GM21360 (cell line): ENCODE measurements around the gene GOT1.

Experiments
- ATAC-seq: cut with Tn5 transposase; IDR thresholded peaks from one replicate; pipeline ENCODE4 v1.9.1; 2021; ENCODE audit warnings: mild to moderate bottlenecking, moderate library complexity; ENCODE audit not compliant: unreplicated experiment

GOT1 gene

DNA sequence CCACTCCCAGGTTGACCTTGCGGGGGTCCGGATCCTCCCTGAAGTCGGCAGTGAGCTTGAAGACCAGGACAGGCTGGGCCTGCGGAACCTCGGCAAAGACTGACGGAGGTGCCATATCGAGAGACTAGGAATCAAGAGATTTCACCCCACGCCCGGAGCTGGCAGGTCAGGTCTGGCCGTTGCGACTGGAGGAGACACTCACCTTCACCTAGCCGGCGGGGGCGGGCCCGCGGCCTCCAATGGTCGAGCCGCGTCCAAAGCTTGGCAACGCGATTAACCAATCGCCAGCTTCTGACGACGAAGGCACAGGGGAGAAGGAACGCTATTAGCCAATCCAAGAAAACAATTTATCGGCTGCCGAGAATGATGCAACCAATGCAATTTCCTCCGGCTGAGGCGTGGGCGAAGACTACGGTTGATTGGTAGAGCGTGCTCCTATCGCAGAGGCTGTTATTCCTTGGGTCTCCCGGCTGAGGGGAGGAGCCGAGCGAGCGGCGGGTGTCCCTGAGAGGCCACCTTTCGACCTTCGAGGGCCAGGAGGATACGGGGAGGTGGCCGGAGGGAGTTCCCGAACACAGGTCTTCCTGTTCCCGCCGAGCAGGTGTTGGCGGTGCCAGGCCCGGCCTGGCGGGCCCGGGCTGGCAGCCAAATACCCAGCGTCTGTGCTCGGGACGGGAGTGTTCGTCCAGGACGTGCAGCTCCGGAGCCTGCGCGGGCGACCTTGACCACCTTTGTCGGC lies at the start of gene GOT1:
Gene GOT1, minus strand, starts transcription at position 174 of the 739 bp plus-strand sequence. Its CDS starts 59 bp downstream, at position 115.
- peak; percentile 93 for ATAC-seq

DNA sequence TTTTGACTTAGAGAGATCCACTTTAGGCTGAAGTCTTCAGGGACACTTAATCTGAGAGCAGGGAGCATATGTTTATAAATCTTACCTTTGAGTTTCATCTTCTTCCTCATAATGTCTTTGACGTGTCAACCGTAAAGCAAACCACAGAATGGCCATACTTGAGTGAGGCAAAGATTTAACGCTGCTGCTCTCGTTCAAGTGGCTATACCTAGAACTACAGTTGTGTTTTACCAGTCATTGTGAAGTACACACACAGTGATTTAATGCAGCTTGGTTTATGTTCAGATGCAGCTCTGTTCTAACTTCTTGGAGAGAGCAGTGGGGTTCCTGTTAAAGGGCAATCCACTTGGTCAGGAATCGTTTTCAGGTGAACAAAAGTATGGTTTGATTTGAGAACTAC lies 39.9 kb upstream of the GOT1 start:
- ATAC-seq = no peak

DNA sequence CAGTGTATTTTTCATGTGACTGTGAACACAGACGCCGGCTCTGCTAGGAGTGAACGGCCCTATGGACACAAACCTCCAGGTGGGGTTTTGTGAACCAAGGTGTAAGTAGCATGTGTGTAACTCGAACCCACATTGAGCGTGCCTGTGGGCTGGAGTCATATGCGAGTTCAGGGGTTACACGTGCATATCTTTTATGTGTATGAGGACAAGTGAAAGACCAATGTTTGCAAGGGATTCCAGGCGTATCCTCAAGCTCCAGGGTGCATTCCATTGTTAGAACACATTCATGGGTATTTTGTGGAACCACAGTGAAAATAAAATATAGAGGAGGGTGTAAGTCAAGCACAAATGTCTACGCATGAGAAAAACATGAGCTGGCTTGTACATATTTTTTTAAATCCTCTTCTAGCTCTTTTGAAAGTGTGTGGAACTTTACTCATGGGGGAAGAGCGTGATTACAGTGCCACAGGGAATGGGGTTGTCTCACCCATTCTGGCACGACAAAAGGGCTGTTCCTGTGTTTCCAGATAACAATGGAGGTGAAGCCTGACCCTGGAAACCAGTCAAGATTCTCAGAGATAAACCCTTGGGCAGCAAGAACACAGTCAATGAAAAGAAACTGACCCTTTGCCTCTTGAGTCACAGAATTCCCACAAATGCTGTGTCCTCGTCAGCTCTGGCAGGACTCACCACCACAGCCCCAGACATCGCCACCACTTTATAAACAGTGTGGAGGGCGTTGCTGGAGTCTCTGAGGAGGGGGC lies 37.0 kb upstream of the GOT1 start:
- no peak for ATAC-seq

DNA sequence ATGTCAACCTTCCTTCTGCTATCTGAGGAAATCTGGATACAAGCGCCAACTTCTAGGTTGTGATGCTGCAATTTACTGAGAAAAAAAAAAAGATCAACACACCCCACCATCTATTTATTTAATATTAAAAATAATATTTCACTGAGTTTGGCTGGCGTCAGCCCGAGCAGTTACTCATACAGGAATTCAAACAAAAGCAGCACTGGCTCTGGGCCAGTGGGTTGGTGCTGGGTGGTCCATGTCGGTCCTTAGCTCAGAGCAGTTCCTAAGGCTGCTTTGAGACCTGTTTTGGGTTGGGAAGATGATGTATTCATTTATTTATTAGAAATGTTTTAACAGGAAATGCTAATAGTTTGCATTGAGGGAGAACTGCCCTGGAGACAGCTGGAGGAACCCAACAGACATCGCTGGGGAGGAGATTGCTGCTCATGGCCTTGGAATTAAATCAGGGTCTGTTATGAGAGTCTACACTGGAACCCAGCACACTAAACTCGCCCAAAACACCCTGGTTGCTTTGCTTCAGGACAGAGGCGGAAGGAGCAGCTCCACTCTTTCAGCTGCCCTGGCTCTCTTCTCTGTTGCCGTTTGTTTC lies 36.3 kb upstream of the GOT1 start:
- ATAC-seq = no peak

DNA sequence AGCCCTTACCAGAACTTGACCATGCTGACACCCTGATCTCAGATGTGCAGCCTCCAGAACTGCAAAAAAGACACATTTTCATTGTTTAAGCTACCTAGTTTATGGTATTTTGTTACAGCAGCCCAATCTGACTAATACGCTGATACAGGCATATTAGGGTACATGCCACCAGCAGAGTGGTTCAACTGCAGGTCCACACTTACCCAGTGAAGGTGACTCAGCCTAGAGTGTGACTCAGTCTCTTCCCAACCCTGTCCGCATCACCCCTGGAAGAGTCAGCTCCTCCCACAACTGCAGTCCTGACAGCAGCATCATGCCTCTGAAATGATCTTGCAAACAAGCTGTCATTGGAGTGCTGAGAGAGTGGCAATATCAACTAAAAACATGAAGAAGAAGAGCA lies 30.8 kb upstream of the GOT1 start:
- no peak for ATAC-seq

DNA sequence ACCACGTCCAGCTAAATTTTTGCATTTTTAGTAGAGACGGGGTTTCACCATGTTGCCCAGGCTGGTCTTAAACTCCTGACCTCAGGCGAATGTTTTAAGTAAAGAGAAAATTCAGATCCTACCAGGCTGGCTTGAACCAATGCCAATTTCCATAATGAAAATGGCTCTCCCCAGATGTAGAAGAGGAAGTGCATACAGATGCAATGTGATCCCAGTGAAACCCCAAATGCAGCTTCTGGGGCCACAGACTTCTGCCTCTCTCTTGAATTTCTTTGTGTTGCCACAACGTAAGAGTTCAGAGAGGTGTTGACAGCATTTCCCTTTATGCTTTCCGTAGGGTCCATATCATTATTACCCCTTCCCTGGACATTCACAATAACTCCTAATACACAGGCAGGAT lies 29.6 kb upstream of the GOT1 start:
- no peak for ATAC-seq

DNA sequence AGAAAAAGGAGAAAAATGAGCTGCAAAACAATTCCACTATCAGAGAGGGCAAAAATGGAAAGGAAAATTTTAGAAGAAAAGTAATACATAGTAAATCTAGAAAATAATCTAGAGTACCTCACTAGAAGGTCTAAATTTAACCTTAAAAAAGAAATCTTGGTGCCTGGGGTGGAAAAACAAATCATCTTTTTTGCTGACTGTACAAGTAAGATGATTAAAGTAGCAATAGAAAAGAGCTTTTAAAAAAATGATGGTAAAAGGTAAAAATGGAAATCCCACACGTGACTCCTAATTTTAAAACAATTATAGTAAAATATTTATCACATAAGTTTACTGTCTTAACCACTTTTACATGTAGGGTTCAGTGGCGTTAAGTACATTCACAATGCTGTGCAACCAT lies 28.8 kb upstream of the GOT1 start:
- ATAC-seq = no peak

DNA sequence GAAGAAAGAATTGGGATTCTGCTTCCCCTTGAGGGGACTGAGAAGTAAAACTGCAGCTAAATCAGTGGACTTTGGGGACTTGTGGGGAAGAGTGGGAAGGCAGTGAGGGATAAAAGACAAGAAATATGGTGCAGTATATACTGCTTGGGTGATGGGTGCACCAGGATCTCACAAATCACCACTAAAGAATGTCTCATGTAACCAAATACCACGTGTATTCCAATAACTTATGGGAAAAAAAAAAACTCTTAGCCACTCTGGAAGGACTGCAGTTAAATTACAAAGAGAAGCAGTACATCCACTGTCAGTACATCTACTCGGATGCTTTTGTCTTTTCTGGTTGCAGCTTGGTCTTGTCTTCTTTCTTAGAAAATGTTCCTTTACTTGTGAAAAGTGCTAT lies 27.4 kb upstream of the GOT1 start:
- no peak for ATAC-seq

DNA sequence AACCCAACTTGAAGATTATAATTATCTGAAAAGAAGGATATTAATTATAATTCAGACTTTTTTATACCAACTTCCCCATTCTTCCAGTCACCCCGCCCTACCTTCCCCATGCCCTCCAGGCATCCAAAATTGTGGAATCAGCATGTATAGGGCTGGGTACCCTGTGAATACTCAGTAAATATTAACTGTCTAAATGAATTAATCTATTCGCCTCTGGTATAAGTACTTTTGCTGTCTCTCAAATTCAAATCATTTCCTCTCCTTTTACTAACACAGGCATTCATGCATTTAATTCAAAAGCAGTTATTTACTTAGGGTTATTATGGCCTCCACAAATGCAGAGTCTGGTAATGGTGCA lies 26.5 kb upstream of the GOT1 start:
- no peak for ATAC-seq

DNA sequence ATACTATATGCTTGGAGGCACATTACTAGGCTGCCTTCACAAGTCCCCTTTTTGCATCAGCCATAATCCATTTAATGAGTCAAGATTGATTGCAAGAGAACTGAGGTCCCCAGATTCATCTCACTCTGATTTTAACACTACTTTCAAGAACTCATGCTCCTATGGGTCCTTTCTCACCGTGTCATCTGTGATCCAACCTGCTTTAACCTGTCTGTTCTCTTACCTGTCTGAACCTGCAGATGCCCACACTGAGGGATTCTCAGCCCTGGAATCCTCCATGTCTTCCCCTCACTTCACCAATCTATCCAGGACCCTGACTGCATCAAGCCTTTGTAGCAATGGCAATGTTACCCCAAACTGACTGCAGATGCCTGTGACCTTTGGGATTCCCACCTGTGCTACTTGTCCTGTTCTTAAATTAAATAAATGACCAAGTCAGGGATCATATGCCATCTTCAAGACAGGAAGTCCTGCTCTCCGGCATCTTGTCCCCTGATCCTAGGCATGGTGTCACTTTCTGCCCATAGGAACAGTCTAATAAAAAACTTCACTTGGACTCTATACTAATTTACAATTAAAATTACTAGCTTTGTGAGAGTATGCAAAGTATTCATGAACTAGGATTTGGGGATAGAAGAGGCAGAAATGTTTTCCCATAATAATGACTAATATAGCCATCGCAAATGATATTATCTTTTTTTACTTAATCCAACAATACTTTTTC lies 25.9 kb upstream of the GOT1 start:
- ATAC-seq = no peak

DNA sequence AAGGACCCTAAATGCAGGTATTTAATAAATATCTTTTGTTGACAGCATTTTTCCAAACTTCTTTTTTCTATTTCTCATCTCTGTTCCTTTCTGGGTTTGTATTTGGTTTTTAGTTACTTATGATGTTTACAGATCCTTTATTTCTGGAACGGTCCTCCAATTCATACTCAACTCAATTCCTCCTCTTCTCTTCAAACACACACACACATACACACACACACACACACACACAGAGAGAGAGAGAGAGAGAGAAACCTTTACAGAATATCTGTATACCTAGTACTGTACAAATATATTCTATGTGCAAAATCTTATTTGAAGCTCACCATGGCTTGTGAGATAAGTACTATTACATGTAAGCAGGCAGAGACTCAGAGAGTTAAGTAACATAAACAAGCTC lies 21.6 kb upstream of the GOT1 start:
- ATAC-seq = no peak

DNA sequence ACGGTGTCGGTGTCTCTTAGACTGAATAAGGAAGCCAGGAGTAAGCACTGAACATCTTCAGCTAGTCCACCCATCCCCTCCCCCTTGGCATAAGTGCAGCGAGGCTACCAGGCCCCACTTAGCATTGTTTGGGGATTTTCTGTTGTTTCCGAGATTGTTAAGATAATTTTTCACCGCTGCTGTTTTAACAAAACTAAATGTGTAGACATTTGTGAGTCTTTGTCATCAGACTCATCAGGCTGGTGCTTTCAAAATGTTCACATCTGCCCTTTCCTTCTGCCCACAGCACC lies 21.0 kb upstream of the GOT1 start:
- ATAC-seq = no peak

DNA sequence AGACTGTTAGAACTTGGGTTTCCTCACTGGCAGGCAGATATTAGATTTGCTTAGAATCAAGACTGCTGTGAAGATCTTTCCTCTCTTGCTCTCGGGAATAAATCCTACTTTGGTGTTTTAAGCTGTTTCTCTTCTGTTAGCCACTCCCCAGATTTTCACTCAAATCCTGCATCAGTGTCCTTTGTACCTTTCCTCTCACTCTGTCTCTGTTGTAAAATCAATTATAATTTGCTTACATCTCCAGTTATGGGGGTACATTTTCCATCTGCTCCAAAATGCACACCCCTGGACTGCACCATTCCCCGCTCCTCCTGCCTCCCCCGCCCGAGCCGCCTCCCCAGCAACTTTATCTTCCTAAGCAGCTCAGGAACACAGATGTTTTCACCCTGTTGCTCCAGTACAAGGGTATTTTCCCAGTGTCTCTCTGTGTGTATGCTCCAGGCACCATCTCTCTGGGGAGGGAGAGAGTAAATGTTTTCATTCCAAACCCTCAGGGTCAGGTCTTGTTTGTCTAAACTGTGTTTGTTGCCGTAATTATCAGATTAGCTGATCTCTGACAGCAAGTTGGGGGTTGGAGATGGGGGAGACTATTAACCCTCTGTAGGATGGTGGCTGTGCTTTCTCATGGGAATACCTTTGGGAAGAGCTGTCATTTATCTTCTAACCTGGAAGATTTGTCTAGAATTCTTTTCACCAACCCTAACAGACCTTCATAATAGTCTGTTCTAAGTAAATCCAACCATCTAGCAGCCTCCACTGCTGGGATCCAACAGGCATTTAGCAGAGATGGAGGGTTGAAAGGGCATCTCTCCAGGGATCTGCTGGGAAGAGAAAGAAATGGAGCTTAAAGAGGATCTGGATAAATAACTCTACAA lies 20.4 kb upstream of the GOT1 start:
- ATAC-seq = no peak

DNA sequence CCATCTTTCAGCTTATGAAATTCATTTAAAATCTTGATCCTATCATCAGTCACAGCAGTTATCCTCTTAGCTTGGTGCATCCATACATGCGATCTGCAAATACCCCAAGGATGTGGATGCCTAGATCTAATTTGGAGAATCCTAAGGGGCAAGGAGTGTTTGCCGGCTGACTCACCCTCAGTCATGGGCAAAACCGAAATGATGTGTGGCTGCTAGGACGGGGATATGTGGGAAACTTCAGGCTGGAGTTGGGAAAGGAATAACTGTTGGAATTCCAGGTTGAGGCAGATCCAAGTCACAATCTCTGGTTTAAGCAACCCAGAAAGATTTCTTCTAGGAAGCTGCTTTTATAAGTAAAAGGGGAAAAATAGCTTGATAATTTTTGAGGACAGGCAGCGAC lies 19.7 kb upstream of the GOT1 start:
- no peak for ATAC-seq

DNA sequence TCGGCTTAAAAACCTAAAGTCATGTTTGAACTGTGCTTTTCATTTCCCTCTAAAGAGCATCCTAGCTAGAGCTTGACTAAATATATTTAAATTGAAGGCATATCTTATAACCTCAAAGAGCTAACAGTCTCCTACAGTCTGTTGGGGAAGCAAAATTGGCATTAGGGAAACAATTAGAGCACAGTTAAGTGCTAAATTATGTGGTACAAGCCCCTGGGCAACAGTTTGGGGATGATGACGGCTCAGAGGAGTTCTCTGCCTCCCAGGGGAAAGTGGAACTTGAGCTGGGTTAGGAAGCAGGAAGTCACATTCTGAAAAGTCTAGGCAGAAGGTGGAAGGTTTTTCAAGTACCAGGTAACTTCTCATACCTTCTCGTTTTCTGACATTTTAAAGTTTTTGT lies 18.6 kb upstream of the GOT1 start:
- no peak for ATAC-seq

DNA sequence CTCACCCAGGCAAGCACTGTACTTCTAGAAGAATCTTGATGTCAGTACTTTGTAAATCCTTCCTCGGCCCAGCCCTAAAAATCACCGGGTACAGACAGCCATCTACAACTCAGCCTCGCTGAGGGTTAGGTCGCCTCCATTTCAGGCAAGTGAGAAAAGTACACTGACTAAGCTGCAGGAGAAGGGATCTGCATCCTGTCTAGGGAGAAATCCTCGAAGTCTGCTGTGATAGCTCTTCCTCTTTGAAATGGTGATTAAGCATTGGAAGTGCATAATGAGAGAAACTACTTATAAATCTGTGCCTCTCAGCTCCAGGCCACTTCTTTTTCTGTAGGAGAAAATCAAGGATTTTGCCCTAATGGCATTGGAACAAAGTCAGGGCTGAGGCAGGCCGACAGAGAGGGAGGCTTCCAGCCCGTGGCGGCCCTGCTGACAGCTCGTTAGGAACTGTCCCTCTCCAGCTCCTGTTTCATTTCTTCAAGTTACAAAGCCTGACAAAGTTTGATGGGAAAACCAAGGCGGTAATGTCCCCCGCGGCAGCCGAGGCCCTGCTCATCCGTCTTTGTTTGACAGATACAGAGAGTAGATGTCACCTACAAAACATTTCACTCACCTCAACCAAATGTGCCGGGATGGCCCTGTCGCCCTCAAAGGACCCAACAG lies 14.1 kb upstream of the GOT1 start:
- no peak for ATAC-seq

DNA sequence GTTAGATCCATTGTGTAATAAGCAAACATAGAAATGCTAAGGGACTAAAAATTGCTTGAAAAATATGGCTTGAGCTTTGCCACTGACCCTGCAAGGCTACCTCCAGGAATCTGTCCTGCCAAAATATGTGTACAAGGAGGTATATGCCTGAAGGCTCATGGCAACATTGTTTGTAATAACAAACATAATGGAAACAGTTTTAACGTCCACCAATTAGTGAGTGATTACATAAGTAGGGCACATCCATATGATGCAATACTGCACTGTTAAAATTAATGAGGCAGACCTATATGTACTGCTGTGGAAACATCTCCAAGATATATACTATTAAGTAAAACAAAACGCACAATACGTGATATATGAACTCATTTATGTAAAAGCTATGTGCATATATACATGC lies 13.1 kb upstream of the GOT1 start:
- no peak for ATAC-seq

DNA sequence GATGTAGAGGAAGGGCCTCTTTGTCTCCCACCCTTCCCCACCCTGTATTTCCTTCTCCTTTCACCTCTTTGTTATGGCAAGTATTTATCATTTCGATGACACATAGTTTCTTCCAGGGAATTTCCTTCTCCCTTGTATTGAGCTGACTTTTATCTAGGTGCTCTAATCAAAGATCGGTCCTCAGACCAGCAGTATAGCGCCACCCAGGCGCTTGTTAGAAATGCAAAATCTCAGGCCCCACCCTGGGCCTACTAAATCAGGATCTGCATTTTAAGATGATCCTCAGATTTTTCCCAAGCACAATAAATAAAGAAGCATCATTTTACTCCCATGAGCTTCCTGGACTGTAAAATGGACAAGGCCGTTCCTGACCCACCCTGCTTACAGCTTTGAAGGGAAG lies 12.0 kb upstream of the GOT1 start:
- no peak for ATAC-seq

DNA sequence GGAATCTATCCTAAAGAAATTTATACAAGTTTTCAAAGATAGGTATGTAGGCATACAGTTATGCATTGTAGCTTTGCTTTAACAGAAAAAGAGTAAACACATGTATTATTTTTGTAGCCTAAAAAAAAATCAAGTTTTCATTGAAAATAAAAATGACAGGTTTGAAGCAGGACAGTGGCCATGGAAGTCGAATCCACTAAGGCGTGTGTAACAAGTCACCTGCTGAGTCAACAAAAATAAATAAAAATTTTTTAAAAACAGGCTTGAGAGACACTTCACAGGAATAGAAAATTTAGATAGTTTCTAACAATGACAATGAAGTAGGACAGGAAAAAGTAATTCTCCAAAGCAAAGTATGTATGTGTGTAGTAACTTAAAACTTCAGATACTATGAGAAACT lies 8.5 kb upstream of the GOT1 start:
- ATAC-seq = no peak

DNA sequence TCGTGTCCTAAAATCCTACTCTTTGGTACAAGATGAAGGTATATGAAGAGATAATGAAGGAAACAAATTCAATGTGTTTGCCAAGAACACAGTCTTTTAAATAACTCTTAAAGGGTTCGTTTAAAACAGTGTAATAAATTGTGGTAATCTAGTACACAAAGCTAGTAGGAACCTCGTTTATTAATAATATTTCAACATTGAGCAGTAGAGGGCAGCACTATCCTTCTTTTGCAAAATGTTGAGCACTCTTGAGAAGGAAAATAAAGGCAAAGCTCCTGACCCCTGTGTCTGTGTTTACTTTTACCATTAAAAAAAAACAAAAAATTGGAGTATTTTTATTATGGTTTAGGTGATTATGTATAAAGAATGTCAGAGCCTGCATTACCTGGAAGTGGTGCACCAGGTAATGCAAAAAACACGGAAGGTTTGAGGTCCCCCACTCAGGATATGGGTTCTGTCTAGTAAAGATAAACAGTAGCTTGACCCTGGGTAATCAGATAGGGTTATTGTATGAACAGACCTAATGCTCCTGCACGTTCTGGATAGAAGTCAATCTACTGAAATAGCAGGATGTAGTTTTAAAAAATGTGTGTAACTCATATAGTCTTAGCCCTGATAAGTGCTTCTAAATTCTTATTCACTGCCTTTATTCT lies 5.7 kb upstream of the GOT1 start:
- ATAC-seq = peak; percentile 47
